ENCODE measurements around the gene STMN3.

STMN3 gene

GRCh38 chr20:63691711-63692435 is 38.6 kb upstream of the STMN3 start:
- DNase-seq, result no peak

- no peak for DNase-seq
Observed at GRCh38 chr20:63690898-63691710, 37.9 kb upstream of the STMN3 start.

DNA sequence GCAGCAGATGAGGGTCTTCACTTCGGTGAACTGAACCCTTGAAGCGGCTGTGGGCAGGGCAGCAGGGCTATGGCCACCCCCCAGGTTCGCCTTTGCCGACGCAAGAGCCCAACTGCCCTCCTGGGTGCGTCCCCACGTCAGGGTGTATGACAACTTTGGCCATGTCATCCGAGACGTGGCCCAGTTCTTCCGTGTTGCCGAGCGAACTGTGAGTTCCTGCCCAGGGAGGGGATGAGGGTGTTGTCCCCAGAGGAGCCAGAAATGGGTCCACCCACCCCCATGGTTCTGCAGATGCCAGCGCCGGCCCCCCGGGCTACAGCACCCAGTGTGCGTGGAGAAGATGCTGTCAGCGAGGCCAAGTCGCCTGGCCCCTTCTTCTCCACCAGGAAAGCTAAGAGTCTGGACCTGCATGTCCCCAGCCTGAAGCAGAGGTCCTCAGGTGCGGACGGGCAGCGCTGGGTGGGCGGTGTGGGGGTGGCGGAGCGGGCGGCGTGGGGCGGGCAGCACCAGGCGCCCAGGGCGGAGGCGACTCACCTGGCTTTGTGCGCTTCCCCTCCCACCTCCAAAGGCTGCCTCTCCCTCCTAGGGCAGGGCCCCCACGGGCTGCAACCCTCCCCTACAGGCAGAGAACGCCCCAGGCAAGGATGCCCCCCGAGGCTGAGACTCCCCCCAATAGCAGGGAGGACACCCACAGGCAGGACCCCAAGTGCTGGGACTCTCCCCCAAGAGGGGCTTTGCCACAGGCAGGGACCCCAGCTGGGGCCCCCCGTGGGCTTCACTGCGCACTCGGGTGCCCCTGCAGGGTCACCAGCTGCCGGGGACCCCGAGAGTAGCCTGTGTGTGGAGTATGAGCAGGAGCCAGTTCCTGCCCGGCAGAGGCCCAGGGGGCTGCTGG is 37.0 kb upstream of the STMN3 start:
- no peak for DNase-seq

DNA sequence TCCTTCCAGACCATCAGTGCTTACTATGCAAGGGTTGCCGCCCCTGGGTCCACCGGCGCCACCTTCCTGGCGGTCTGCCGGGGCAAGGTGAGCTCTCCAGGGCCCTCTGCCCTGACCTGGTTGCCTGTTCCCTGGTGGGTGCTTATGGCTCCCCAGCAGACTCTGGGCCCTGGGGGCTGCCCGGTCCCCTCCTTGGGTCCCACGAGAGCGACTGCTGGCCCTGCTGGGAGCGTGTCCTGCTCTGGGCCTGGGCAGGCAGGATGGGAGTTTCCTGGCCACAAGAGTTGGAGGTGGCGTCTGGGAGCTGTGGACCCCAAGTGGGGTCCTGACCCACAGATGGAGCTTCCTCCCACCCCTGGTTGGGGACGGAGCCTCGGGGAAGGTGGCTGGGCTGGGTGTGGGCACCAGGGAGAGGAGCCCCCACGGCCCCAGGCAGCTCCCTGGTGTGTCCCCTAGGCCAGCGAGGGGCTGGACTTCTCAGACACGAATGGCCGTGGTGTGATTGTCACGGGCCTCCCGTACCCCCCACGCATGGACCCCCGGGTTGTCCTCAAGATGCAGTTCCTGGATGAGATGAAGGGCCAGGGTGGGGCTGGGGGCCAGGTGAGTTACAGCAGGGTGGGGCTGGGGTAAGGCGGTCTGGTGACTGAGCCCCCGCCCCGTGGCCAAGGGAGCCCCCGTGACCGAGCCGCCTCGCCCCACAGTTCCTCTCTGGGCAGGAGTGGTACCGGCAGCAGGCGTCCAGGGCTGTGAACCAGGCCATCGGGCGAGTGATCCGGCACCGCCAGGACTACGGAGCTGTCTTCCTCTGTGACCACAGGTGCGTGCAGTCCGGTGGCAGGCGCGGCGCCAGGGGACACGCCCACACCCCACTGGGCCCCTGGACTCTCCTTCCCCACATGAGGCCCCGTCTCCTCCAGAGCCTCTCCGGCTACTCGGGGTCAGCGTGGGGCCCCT is 36.1 kb upstream of the STMN3 start:
- no peak for DNase-seq

DNA sequence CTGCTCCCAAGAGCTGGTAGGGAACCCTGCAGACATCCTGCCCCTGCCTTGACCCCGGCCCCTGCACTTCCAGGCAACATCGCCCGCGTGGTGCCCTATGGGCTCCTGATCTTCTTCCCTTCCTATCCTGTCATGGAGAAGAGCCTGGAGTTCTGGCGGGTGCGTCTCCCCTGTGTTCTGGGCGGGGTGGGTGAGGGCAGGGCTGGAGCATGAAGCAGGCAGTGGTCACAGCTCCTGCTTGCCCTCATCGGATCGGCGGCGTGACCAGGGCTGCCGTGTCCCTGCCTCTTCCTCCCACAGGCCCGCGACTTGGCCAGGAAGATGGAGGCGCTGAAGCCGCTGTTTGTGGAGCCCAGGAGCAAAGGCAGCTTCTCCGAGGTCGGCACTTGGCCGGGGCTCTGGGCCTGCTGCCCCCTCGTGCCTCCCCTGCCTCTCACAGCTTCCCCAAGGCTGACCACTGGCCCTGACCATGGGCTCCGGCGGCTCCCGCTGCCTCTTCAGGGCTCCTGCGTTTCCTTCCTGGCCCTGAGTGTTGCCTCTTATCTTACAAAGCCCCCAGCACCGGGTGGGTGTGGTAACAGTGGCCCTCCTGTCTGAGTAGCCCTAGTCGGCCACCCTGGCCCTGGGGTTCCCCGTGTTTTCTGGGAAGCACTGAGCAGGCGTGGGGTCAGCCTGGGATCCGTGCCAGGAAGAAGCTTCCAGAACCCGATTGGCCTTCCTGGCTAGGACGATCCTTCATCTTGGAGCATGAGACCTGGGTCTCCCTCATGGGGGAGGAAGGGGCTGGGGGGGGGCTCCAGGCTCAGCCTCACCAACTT is 35.2 kb upstream of the STMN3 start:
- DNase-seq, result no peak

- DNase-seq, result no peak
Observed at GRCh38 chr20:63687419-63688178, 34.4 kb upstream of the STMN3 start.

DNA sequence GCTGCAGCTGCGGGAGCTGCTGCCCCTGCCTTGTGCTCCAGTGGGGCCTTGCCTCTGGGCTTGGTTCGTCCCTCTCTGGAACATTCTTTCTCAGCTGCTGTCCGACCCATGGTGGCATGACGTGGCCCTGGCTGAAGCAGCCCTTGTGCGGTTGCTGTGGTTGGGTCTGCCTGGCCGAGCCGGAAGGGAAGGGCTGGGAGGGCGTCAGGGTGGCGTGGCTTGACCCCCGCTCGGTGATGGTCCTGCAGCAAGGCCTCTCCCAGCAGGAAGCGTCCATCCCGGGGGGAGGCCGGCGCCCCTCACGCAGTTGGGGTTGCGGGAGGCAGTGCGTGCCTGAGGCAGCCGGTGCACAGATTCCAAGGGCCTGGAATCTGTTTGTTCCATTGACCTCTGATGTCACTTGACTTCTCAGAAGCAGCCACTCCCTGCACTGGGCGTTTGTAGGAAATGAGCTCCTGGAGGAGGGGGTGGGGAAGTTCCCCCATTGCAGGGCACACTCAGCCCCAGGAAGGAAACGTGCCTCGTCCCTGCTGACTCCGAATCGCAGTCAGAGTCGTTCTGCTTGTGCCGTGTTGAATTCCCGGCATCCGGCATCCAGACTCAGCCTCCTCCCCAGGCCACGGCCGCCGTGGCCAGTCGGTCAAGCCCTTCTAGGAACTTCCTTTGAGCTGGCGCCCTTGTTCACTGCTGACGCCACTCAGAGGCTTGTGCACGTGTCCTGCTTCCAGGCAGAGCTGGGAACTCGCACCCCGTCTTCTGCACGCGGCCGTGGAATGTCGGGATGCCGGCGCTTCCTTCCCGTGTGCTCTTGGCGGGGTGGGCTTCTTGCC is 33.5 kb upstream of the STMN3 start:
- DNase-seq, result no peak

GRCh38 chr20:63686094-63686491 is 32.9 kb upstream of the STMN3 start:
- DNase-seq, result no peak

- DNase-seq, result no peak
Observed at GRCh38 chr20:63685269-63686026, 32.2 kb upstream of the STMN3 start.

- no peak for DNase-seq
Observed at GRCh38 chr20:63682384-63683139, 29.3 kb upstream of the STMN3 start.

- no peak for DNase-seq
Observed at GRCh38 chr20:63681609-63682142, 28.5 kb upstream of the STMN3 start.

- DNase-seq, result no peak
Observed at GRCh38 chr20:63680857-63681608, 27.8 kb upstream of the STMN3 start.

DNA sequence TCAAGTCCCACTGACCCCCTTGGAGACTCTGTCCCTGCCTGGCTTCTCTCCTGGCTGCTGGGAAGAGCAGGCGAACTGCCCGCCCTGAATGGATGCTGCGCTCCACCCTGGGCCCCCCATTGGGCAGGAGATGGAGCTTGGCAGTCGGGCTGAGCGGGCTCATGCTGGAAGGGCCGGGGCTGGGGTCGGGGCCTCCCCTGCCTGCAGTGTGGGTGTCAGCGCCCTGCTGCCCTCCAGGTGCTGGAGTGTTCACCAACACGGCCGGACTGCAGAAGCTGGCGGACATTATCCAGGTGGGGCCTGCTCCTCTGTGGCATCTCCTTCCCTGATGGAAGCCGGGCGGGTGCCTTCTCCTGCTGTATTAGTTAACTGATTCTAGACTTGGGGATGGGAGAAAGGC is 27.2 kb upstream of the STMN3 start:
- DNase-seq, result no peak

- no peak for DNase-seq
Observed at GRCh38 chr20:63679799-63680305, 26.6 kb upstream of the STMN3 start.

DNA sequence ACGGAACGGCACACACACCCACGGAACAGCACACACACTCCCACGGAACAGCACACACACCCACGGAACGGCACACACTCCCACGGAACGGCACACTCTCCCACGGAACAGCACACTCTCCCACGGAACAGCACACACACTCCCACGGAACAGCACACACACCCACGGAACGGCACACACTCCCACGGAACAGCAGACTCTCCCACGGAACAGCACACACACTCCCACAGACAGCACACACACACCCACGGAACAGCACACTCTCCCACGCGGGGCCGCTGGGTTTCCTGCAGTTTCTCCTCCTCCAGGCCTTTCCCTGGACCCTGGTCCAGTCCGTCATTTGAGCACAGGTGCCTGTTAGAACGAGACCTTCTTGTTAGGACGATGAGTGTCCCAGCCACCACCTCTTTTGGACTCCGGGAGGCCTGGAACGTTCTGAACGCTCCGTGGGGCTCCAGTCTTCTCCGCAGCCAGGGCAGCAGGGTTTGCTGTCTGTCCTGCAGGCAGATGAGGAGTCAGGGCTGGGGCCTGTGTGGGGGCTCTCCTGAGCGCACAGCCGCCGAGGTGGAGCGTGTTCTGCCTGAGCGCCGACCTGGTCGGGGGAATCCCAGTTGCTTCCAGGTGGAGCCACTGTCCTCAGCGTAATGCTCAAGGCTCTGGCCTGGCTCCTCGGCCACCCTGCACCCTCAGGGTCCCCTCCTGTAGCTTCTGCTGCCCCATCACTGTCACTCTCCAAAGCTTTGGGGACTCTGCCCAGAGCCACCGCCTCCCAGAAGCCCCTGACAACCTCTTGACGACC is 25.6 kb upstream of the STMN3 start:
- DNase-seq, result no peak

- DNase-seq, result no peak
Observed at GRCh38 chr20:63678071-63678470, 24.8 kb upstream of the STMN3 start.
